Glutamatergic neuron (in vitro differentiated cells): ENCODE results near the gene EXO5. TPM values are rescaled to one million over a fixed set of nuclear protein-coding genes. Genes with fewer than 3 reads are reported as not detected.

Source experiments
- DNase-seq: peaks from one replicate; pipeline ENCODE4 v3.0.0; 2022
- H3K27ac Mint-ChIP-seq: one replicate; pipeline ENCODE4 v1.8.0; 2020; ENCODE audit warnings: mild to moderate bottlenecking, mixed read lengths, inconsistent platforms; ENCODE audit not compliant: unreplicated experiment
- H3K27me3 Mint-ChIP-seq: one replicate; pipeline ENCODE4 v1.8.0; 2020; ENCODE audit warnings: mild to moderate bottlenecking, moderate library complexity, mixed read lengths, inconsistent platforms; ENCODE audit not compliant: unreplicated experiment
- H3K36me3 Mint-ChIP-seq: one replicate; pipeline ENCODE4 v1.8.0; 2020; ENCODE audit warnings: mild to moderate bottlenecking, mixed read lengths, inconsistent platforms; ENCODE audit not compliant: unreplicated experiment
- H3K4me1 Mint-ChIP-seq: one replicate; pipeline ENCODE4 v1.8.0; 2020; ENCODE audit warnings: mild to moderate bottlenecking, low read depth, mixed read lengths, inconsistent platforms; ENCODE audit not compliant: unreplicated experiment
- H3K4me3 Mint-ChIP-seq: one replicate; pipeline ENCODE4 v1.8.0; 2020; ENCODE audit warnings: mild to moderate bottlenecking, mixed read lengths, inconsistent platforms; ENCODE audit not compliant: unreplicated experiment
- H3K9me3 Mint-ChIP-seq: one replicate; pipeline ENCODE4 v1.8.0; 2020; ENCODE audit warnings: mild to moderate bottlenecking, moderate library complexity, mixed read lengths, inconsistent platforms; ENCODE audit not compliant: unreplicated experiment
- total RNA-seq: library from RNA; stranded (reverse); fragmentation: NEBNext Ultra II Directional; extraction: Animal tissue kit (Norgen Biotek cat#: 25700); gene quantifications from one replicate; pipeline ENCODE4 v1.2.1, GENCODE V29; 2021; ENCODE audit not compliant: unreplicated experiment
- TF ChIP-seq, protein P1 (sequence below): fragments of 200-600 bp; sonication (generic); IDR thresholded peaks from one replicate; pipeline ENCODE4 v1.5.0; 2021; ENCODE audit not compliant: partially characterized antibody, unreplicated experiment

The EXO5 gene
- total RNA-seq, 1 donor from 2014 or later, result 11.9 TPM

- no peak for DNase-seq
- TF ChIP-seq, protein P1, sequence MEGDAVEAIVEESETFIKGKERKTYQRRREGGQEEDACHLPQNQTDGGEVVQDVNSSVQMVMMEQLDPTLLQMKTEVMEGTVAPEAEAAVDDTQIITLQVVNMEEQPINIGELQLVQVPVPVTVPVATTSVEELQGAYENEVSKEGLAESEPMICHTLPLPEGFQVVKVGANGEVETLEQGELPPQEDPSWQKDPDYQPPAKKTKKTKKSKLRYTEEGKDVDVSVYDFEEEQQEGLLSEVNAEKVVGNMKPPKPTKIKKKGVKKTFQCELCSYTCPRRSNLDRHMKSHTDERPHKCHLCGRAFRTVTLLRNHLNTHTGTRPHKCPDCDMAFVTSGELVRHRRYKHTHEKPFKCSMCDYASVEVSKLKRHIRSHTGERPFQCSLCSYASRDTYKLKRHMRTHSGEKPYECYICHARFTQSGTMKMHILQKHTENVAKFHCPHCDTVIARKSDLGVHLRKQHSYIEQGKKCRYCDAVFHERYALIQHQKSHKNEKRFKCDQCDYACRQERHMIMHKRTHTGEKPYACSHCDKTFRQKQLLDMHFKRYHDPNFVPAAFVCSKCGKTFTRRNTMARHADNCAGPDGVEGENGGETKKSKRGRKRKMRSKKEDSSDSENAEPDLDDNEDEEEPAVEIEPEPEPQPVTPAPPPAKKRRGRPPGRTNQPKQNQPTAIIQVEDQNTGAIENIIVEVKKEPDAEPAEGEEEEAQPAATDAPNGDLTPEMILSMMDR, result no peak
- Mint-ChIP-seq H3K27me3 (no peaks in the 10 kb centered on the region), H3K4me1 (peaks cover 5% of the 10 kb centered on the region), H3K36me3 (peaks cover 25% of the 10 kb centered on the region), H3K9me3 (peaks cover 7% of the 10 kb centered on the region), H3K27ac (no peak overlapping the region), H3K4me3 (peak overlapping the region; percentile 89)
These were observed 594 bp upstream of the EXO5 start for GRCh38 chr1:40507973-40508372.

DNA sequence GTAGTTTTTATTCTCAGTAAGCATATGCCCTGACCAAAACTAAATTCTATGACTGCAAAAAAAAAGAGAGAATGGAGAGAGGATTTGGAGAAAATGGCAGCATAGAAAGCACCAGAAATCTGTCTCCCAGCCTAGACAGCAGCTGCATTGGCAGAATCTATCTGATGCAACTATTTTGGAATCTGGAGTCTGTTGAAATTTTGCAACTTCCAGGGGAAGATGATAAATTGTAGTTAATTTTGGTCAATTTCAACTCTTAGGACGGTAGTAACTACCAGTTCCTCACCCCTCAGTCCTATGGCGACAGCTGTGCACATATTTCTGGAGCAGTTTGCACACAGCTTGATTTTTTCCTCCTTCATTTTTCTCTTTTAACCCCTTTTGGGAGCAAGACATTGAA lies 10.9 kb downstream of the EXO5 start:
- no peak for DNase-seq
- Mint-ChIP-seq H3K27me3 (peaks cover 4% of the 10 kb centered on the region), H3K4me3 (no peak overlapping the region), H3K27ac (no peak overlapping the region), H3K9me3 (peaks cover 13% of the 10 kb centered on the region), H3K4me1 (no peaks in the 10 kb centered on the region), H3K36me3 (peaks cover 57% of the 10 kb centered on the region)
- TF ChIP-seq, protein P1, result no peak

- no peak for DNase-seq
- Mint-ChIP-seq H3K9me3 (peaks cover 3% of the 10 kb centered on the region), H3K4me1 (peaks cover 3% of the 10 kb centered on the region), H3K27me3 (peaks cover 4% of the 10 kb centered on the region), H3K27ac (peak overlapping the region; percentile 88), H3K36me3 (peaks cover 6% of the 10 kb centered on the region), H3K4me3 (peak overlapping the region; percentile 99)
- TF ChIP-seq, protein P1, result no peak
These were observed 22.3 kb downstream of the EXO5 start for GRCh38 chr1:40530735-40531380.

- peak within 1 kb of the TSS; percentile 88 for H3K27ac Mint-ChIP-seq
- TF ChIP-seq, protein P1, result no peak
- peaks cover 6% of the 10 kb centered on the region for H3K36me3 Mint-ChIP-seq
- H3K9me3 Mint-ChIP-seq, result peaks cover 3% of the 10 kb centered on the region
- H3K4me3 Mint-ChIP-seq, result peak within 1 kb of the TSS; percentile 99
- DNase-seq, result peak; percentile 77
- H3K4me1 Mint-ChIP-seq, result peaks cover 3% of the 10 kb centered on the region
- H3K27me3 Mint-ChIP-seq, result peaks cover 4% of the 10 kb centered on the region
These were observed 23.0 kb downstream of the EXO5 start, which contains the start of gene ZNF684 for GRCh38 chr1:40531381-40532061. ZNF684 (plus strand) TSS chr1:40531637; CDS start chr1:40533167, 1,530 bp downstream.

DNA sequence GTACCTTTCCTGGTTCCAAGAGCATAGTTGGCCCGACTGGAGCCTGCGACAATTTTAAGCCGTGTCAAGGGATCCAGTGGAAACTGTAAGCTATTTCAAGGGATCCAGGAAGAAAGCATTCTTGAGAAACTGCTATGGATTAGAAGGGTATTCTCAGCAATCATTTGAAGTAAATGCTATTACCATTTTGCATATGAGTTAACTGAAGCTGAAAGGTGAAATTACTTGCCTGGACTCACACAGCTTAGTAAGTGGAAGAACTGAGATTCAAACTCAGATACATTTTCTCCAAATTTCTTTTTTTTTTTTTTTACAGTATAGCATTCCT lies 23.5 kb downstream of the EXO5 start:
- no peak for DNase-seq
- Mint-ChIP-seq H3K4me3 (peak overlapping the region; percentile 99), H3K36me3 (peaks cover 6% of the 10 kb centered on the region), H3K4me1 (peaks cover 3% of the 10 kb centered on the region), H3K9me3 (peaks cover 3% of the 10 kb centered on the region), H3K27me3 (peaks cover 4% of the 10 kb centered on the region), H3K27ac (no peak overlapping the region)
- TF ChIP-seq, protein P1, result no peak
